Medulla oblongata (tissue), 1 donor: ENCODE results near the gene RHO.
A peak's percentile ranks its signal among the peaks of the same experiment; 100 is the strongest.

Experiments used
- DNase-seq: peaks from one replicate; pipeline ENCODE4 v3.0.0-alpha.2; 2015; ENCODE audit errors: extremely low spot score

The RHO gene

GRCh38 chr3:129519896-129520715, 8.3 kb upstream of the RHO start:
- DNase-seq, result no peak

- no peak for DNase-seq
Observed at GRCh38 chr3:129520960-129521359, 7.5 kb upstream of the RHO start.

- DNase-seq, result no peak
Observed at GRCh38 chr3:129521611-129522010, 6.8 kb upstream of the RHO start.

GRCh38 chr3:129522953-129523352, 5.5 kb upstream of the RHO start:
- no peak for DNase-seq

- no peak for DNase-seq
Observed at GRCh38 chr3:129524081-129524480, 4.4 kb upstream of the RHO start.

- no peak for DNase-seq
Observed at GRCh38 chr3:129525341-129525968, 3.0 kb upstream of the RHO start.

- DNase-seq, result peak; percentile 70
Observed at GRCh38 chr3:129526121-129526900, 2.1 kb upstream of the RHO start.

GRCh38 chr3:129527262-129527661, 1.2 kb upstream of the RHO start:
- DNase-seq, result no peak

GRCh38 chr3:129529436-129530210, 1.2 kb downstream of the RHO start:
- no peak for DNase-seq

- no peak for DNase-seq
Observed at GRCh38 chr3:129530251-129530791, 1.9 kb downstream of the RHO start.

- DNase-seq, result no peak
Observed at GRCh38 chr3:129530821-129531220, 2.4 kb downstream of the RHO start.

- DNase-seq, result no peak
Observed at GRCh38 chr3:129531699-129532098, 3.3 kb downstream of the RHO start.

- DNase-seq, result no peak
Observed at GRCh38 chr3:129532261-129532660, 3.8 kb downstream of the RHO start.

- no peak for DNase-seq
Observed at GRCh38 chr3:129533406-129533805, 5.0 kb downstream of the RHO start.

- no peak for DNase-seq
Observed at GRCh38 chr3:129534428-129535027, 6.1 kb downstream of the RHO start.

- no peak for DNase-seq
Observed at GRCh38 chr3:129535075-129535474, 6.6 kb downstream of the RHO start.

- no peak for DNase-seq
Observed at GRCh38 chr3:129536374-129536667, 7.9 kb downstream of the RHO start.

GRCh38 chr3:129536804-129537203, 8.4 kb downstream of the RHO start:
- no peak for DNase-seq

GRCh38 chr3:129539206-129539605, 10.8 kb downstream of the RHO start:
- no peak for DNase-seq

GRCh38 chr3:129540776-129541516, 12.5 kb downstream of the RHO start:
- no peak for DNase-seq

- DNase-seq, result no peak
Observed at GRCh38 chr3:129542747-129543146, 14.3 kb downstream of the RHO start.
